Nephron (organoid): ENCODE results near the gene CDH19.

Experiments
- H3K27ac Mint-ChIP-seq, 3 experiments: 2 replicates each; pipeline ENCODE4 v1.8.0; 2020; ENCODE audit warnings: mixed read lengths in 3 of 3, mild to moderate bottlenecking in 2 of 3, moderate library complexity in 1 of 3
- H3K27me3 Mint-ChIP-seq: 2 replicates; pipeline ENCODE4 v1.8.0; 2021; ENCODE audit warnings: low read depth, mild to moderate bottlenecking, moderate library complexity, mixed read lengths
- H3K36me3 Mint-ChIP-seq: 2 replicates; pipeline ENCODE4 v1.8.0; 2020; ENCODE audit warnings: low read depth, mixed read lengths
- H3K4me1 Mint-ChIP-seq: 2 replicates; pipeline ENCODE4 v1.8.0; 2020; ENCODE audit warnings: mixed read lengths
- H3K4me3 Mint-ChIP-seq, 3 experiments: 2 replicates each; pipeline ENCODE4 v1.8.0; 2020; ENCODE audit warnings: mild to moderate bottlenecking in 3 of 3, mixed read lengths in 3 of 3, moderate library complexity in 2 of 3
- H3K9me3 Mint-ChIP-seq: 2 replicates; pipeline ENCODE4 v1.8.0; 2020; ENCODE audit warnings: mixed read lengths
- CTCF ChIP-seq, 3 experiments: fragments of 200-600 bp; sonication (generic); IDR thresholded peaks; one replicate each; pipeline ENCODE4 v1.5.0; 2021; ENCODE audit warnings: antibody characterized with exemption in 3 of 3; ENCODE audit not compliant: unreplicated experiment in 3 of 3

CDH19 gene

GRCh38 chr18:66511792-66512191, 92.1 kb downstream of the CDH19 start:
- Mint-ChIP-seq H3K27ac (peak overlapping the region in 1 of 3 experiments; percentile 11), H3K27me3 (no peaks in the 10 kb centered on the region), H3K9me3 (no peaks in the 10 kb centered on the region), H3K36me3 (no peaks in the 10 kb centered on the region), H3K4me3 (no peak overlapping the region), H3K4me1 (no peaks in the 10 kb centered on the region)
- no peak for TF ChIP-seq CTCF (IDR thresholded peaks at IDR 0.05; ENCODE audit: unreplicated experiment in 3 of 3)

GRCh38 chr18:66511289-66511688, 92.6 kb downstream of the CDH19 start:
- no peaks in the 10 kb centered on the region for H3K4me1 Mint-ChIP-seq
- no peak overlapping the region for H3K4me3 Mint-ChIP-seq
- TF ChIP-seq CTCF (IDR thresholded peaks at IDR 0.05; ENCODE audit: unreplicated experiment in 3 of 3): no peak
- no peaks in the 10 kb centered on the region for H3K9me3 Mint-ChIP-seq
- no peaks in the 10 kb centered on the region for H3K27me3 Mint-ChIP-seq
- H3K27ac Mint-ChIP-seq: no peak overlapping the region
- no peaks in the 10 kb centered on the region for H3K36me3 Mint-ChIP-seq

- no peaks in the 10 kb centered on the region for H3K4me1 Mint-ChIP-seq
These were observed 93.4 kb downstream of the CDH19 start for GRCh38 chr18:66510357-66511045.

GRCh38 chr18:66508937-66509336, 95.0 kb downstream of the CDH19 start:
- Mint-ChIP-seq H3K9me3 (no peaks in the 10 kb centered on the region), H3K36me3 (no peaks in the 10 kb centered on the region), H3K27ac (no peak overlapping the region)

More at GRCh38 chr18:66510357-66511045, 93.4 kb downstream of the CDH19 start:
- Mint-ChIP-seq H3K27ac (no peak overlapping the region), H3K36me3 (no peaks in the 10 kb centered on the region), H3K27me3 (no peaks in the 10 kb centered on the region), H3K9me3 (no peaks in the 10 kb centered on the region), H3K4me3 (no peak overlapping the region)
- no peak for TF ChIP-seq CTCF (IDR thresholded peaks at IDR 0.05; ENCODE audit: unreplicated experiment in 3 of 3)

GRCh38 chr18:66506178-66506577, 97.7 kb downstream of the CDH19 start:
- Mint-ChIP-seq H3K4me3 (no peak overlapping the region), H3K27me3 (no peaks in the 10 kb centered on the region), H3K27ac (no peak overlapping the region), H3K36me3 (no peaks in the 10 kb centered on the region), H3K4me1 (no peaks in the 10 kb centered on the region), H3K9me3 (no peaks in the 10 kb centered on the region)
- no peak for TF ChIP-seq CTCF (IDR thresholded peaks at IDR 0.05; ENCODE audit: unreplicated experiment in 3 of 3)

More at GRCh38 chr18:66508937-66509336, 95.0 kb downstream of the CDH19 start:
- Mint-ChIP-seq H3K27me3 (no peaks in the 10 kb centered on the region), H3K4me3 (no peak overlapping the region), H3K4me1 (no peaks in the 10 kb centered on the region)
- no peak for TF ChIP-seq CTCF (IDR thresholded peaks at IDR 0.05; ENCODE audit: unreplicated experiment in 3 of 3)

GRCh38 chr18:66497351-66497750, 106.5 kb downstream of the CDH19 start:
- Mint-ChIP-seq H3K4me1 (no peaks in the 10 kb centered on the region), H3K4me3 (no peak overlapping the region), H3K36me3 (no peaks in the 10 kb centered on the region), H3K27ac (no peak overlapping the region), H3K27me3 (no peaks in the 10 kb centered on the region), H3K9me3 (no peaks in the 10 kb centered on the region)
- no peak for TF ChIP-seq CTCF (IDR thresholded peaks at IDR 0.05; ENCODE audit: unreplicated experiment in 3 of 3)
